OCI-LY7 (cell line): Measurements from ENCODE around the gene SLAIN2.

Experiments
- EZH2phosphoT487 ChIP-seq: fragments of 200-600 bp; sonication (generic); IDR thresholded peaks from 2 replicates; pipeline ENCODE4 v1.6.1; 2018; ENCODE audit warnings: low read depth, borderline replicate concordance, mild to moderate bottlenecking, mixed run types, antibody characterized with exemption, low read length, moderate library complexity, mixed read lengths
- TF ChIP-seq, protein P1 (sequence below): fragments of 200-600 bp; sonication (generic); conservative IDR thresholded peaks from 2 replicates; pipeline ENCODE4 v1.5.1; 2014; ENCODE audit warnings: mild to moderate bottlenecking, antibody characterized with exemption, low read length, moderate library complexity, mixed read lengths

DNA sequence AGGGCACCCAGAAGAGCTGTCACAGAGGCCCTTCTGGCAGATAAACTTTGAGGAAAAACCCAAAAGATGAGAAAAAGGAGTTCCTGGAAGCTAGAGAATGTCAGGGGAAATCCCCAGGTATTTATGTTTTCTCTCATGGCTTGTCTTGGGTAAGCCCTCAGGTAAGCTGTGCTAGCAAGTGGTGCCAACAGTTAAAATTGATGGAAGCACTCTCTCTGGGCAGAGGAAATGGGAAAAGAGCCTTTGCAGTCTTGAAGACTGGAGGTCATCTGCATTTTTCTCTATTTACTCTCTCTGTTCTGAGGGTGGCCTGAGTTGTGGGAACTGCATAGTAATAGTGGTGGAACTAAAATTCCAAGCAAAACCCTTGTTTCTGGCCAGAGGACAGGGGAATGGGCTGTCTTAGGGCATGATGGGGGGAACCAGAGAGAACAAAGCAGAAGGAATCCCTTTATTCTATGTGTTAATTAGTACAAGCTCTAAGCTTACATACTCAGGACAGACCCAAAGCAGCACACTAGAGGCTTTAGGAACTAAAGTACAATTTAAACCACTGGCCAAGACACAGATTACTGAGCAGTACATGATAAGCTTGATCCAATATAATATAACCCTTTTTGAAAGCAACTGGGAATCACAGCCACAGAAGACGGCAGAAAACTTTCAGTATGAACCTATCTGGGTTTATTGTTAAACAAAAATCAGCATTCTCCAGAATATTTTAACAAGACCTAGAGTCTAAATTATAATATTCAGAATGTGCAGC is 88.6 kb downstream of the SLAIN2 start:
- TF ChIP-seq, protein P1, sequence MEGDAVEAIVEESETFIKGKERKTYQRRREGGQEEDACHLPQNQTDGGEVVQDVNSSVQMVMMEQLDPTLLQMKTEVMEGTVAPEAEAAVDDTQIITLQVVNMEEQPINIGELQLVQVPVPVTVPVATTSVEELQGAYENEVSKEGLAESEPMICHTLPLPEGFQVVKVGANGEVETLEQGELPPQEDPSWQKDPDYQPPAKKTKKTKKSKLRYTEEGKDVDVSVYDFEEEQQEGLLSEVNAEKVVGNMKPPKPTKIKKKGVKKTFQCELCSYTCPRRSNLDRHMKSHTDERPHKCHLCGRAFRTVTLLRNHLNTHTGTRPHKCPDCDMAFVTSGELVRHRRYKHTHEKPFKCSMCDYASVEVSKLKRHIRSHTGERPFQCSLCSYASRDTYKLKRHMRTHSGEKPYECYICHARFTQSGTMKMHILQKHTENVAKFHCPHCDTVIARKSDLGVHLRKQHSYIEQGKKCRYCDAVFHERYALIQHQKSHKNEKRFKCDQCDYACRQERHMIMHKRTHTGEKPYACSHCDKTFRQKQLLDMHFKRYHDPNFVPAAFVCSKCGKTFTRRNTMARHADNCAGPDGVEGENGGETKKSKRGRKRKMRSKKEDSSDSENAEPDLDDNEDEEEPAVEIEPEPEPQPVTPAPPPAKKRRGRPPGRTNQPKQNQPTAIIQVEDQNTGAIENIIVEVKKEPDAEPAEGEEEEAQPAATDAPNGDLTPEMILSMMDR = no peak
- no peak for TF ChIP-seq EZH2phosphoT487
